Dedifferentiated amniotic fluid mesenchymal stem cell (primary cell): Measurements from ENCODE around the gene LAMA2.

Source experiments
- DNase-seq: peaks from one replicate; pipeline ENCODE4 v3.0.0-alpha.2; 2016; ENCODE audit errors: extremely low spot score

Gene LAMA2

GRCh38 chr6:129177801-129178200 is 294.9 kb downstream of the LAMA2 start:
- no peak for DNase-seq

GRCh38 chr6:129179283-129179682 is 296.3 kb downstream of the LAMA2 start:
- no peak for DNase-seq

- DNase-seq: no peak
Observed at GRCh38 chr6:129181001-129181400, 298.1 kb downstream of the LAMA2 start.

- DNase-seq: peak; percentile 26
Observed at GRCh38 chr6:129183187-129183591, 300.3 kb downstream of the LAMA2 start.

GRCh38 chr6:129183681-129184301 is 300.9 kb downstream of the LAMA2 start:
- no peak for DNase-seq

- no peak for DNase-seq
Observed at GRCh38 chr6:129184324-129184723, 301.4 kb downstream of the LAMA2 start.

GRCh38 chr6:129184808-129185366 is 301.9 kb downstream of the LAMA2 start:
- no peak for DNase-seq

- peak; percentile 59 for DNase-seq
Observed at GRCh38 chr6:129186988-129187387, 304.1 kb downstream of the LAMA2 start.

GRCh38 chr6:129188306-129188705 is 305.4 kb downstream of the LAMA2 start:
- DNase-seq: no peak

GRCh38 chr6:129188795-129189194 is 305.9 kb downstream of the LAMA2 start:
- no peak for DNase-seq

- no peak for DNase-seq
Observed at GRCh38 chr6:129189266-129189665, 306.3 kb downstream of the LAMA2 start.

- no peak for DNase-seq
Observed at GRCh38 chr6:129191235-129191634, 308.3 kb downstream of the LAMA2 start.

- no peak for DNase-seq
Observed at GRCh38 chr6:129192458-129192989, 309.6 kb downstream of the LAMA2 start.

- no peak for DNase-seq
Observed at GRCh38 chr6:129194306-129194941, 311.5 kb downstream of the LAMA2 start.

GRCh38 chr6:129195161-129195560 is 312.2 kb downstream of the LAMA2 start:
- no peak for DNase-seq

- DNase-seq: no peak
Observed at GRCh38 chr6:129195643-129196042, 312.7 kb downstream of the LAMA2 start.

GRCh38 chr6:129197154-129197553 is 314.2 kb downstream of the LAMA2 start:
- no peak for DNase-seq

GRCh38 chr6:129200151-129200550 is 317.2 kb downstream of the LAMA2 start:
- no peak for DNase-seq

- DNase-seq: no peak
Observed at GRCh38 chr6:129203190-129203900, 320.4 kb downstream of the LAMA2 start.

GRCh38 chr6:129206821-129207220 is 323.9 kb downstream of the LAMA2 start:
- DNase-seq: no peak

- DNase-seq: no peak
Observed at GRCh38 chr6:129207832-129208231, 324.9 kb downstream of the LAMA2 start.

- no peak for DNase-seq
Observed at GRCh38 chr6:129208415-129209034, 325.6 kb downstream of the LAMA2 start.
